Measurements from ENCODE around the gene TCAIM.
"Not testable (repeated sequence)": the region's sequence is repeated elsewhere in the genome, so short reads cannot be mapped to it uniquely, and the experiment has no call there.

The TCAIM gene

GRCh38 chr3:44348993-44349392 is 10.4 kb downstream of the TCAIM start:
- no peak for DNase-seq

GRCh38 chr3:44353355-44353924 is 14.9 kb downstream of the TCAIM start:
- DNase-seq: no peak

DNA sequence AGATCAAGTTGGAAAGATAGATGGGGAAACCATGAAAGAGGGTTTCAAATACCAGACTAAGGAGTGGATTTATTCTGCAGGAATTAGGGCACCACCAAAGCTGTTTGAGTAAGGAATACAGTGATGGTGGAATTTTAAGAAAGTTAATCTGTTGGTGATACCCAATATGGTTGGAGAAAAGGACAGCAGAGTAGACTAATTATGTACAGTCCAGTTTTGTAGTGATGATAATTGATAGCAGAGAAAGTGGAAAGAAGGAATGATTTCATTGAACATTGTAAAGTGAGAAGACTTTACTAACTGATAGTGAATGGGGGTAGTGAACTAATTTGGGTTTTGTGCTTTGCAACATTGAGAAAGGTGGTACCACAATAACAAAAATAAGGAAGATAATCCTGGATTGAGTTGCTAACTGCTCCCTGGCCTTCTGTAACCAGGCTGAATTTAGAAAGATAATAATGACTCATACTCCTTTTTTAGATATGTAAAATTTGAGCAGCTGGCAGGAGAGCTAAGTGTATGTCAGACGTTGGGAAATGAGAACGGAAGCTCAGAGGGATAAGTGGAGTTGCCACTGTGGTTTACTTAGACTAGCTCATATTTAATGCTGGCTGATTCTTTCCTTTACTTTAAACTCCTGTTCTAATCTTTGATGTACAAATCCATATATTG is 16.9 kb downstream of the TCAIM start:
- no peak for DNase-seq

- no peak for DNase-seq
Observed at GRCh38 chr3:44359146-44359751, 20.7 kb downstream of the TCAIM start.

GRCh38 chr3:44363591-44363990 is 25.0 kb downstream of the TCAIM start:
- DNase-seq: no peak

DNA sequence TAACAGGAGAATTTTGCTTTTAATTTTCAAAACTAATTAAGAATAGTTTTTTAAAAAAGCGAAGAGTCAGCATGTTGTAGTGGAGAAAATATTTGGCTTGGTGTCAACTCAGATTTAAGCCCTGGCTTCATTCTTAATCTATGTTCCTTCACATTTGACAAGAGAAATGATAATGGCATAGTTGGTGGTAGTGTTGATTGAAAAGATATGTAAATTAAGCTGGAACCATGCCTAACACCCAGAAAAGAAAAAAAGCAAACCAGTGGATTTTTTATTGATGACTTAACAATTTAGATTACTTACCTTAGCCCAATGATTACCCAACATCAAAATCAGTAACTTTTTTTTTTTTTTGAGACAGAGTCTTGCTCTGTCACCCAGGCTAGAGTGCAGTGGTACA is 27.4 kb downstream of the TCAIM start:
- no peak for DNase-seq

DNA sequence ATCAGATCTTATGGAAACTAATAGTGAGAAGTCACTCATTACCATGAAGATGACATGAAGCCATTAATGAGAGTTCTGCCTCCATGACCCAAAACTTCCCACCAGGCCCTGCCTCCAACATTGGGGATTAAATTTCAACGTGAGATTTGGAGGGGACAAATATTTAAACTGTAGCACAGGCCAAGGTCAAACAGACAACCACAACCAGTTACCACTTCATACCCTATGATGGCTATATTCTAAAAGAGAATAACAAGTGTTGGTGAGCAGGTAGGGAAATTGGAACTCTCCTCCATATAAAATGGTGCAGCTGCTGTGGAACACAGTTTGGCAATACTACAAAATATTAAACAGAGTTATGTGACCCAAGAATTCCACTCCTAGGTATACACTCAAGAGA is 36.9 kb downstream of the TCAIM start:
- no peak for DNase-seq

DNA sequence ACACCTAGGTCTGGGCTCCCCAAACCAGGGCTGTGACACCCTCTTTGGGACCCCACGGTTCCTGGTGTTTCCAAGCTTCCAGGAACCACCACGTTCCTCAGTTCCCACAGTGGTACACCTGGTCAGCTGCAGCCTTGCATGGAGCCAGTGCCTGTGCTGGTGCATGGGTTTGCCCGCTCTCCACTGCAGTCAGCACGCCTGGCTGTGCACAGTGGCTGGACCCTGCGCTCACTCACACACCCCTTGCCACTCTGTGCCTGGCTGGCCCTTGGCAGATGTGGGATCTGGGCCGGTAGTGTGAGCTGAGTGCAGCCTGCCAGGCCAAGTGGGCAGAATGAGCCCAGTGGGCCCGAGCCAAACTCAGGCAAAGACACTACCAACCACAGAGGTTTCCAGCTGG is 48.8 kb downstream of the TCAIM start:
- no peak for DNase-seq

DNA sequence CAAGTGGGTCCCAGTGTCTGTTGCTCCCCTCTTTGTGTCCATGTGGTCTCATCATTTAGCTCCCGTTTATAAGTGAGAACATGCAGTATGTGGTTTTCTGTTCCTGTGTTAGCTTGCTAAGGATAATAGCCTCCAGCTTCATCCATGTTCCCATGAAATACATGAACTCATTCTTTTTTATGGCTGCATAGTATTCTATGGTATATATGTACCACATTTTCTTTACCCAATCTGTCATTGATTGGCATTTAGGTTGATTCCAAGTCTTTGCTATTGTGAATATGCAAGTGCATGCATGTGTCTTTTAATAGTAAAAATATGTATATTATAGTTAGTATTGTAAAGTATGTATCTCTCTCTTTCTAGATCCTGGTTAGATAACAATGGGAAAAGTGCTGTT is 53.9 kb downstream of the TCAIM start:
- no peak for DNase-seq

DNA sequence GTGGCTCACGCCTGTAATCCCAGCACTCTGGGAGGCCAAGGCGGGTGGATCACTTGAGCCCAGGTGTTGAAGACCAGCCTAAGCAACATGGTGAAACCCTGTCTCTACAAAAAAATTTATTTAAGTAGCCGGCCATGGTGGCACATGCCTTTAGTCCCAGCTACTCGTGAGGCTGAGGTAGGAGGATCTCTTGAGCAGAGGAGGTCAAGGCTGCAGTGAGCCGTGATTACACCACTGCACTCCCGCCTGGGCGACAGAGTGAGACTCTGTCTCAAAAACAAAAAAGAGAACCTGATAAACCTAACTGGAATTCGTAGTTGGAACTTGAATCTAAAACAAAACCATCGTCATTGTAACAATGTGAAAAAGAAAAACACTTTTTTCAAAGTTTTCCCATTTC is 57.1 kb downstream of the TCAIM start:
- DNase-seq: no peak

DNA sequence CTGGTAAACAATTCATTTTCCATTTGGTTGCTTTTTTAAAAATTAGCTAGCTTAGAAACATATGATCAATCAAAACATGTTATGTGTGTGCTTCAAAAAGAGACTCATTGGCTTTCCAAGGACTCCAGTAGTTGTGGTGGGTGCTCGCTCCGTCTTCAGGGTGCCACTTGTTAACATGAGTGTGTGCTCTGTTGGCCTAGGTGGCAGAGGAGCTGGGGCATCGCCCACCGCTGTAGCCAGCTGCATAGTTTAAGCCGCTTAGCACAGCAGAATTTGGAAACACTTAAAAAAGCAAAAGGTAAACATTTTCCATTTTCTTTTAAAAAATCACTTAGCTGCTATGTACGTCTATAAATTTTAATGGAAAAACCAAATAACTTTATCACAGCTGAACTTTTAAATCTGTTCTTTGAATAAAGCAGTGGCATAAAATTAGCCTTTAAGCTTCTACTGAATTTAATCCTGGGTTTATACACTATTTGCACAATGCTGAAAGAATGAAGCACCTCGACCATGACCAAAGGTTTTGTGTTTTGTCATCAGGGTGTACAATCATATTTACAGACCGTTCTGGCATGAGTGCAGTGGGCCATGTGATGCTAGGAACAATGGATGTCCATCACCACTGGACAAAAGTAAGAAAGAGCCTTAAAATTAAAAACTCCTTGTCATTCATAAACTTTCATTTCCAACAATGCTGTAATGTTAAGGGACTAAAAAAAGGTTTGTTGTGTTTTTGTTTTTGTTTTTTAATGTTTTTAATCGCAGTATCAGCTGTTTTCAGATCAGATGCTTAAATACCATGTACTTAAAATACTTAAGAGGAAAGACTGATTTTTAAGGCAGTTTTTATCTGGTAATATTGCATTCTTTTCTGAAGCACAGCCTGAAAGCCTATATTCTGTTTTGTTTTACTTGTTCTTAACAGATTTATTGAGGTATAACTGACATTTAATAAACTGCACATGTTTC is 57.9 kb downstream of the TCAIM start:
- no peak for DNase-seq

GRCh38 chr3:44398271-44398670 is 59.7 kb downstream of the TCAIM start:
- DNase-seq: not testable (repeated sequence)

DNA sequence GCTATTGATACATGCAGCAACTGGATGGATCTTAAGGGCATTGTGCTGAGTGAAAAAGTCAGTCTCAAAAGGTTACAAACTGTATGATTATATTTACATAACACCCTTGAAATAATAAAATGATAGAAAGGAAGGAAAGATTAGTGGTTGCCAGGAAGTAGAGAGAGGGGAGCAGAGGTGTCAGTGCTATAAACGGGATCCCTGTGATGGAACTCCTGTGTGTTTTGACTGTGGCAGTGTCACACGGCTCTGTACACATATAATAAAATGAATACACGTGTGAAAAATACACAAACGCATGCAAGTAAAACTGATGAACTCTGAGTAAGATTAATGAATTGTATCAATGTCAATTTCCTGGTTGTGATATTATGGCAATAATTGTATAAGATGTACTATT is 60.3 kb downstream of the TCAIM start:
- no peak for DNase-seq

DNA sequence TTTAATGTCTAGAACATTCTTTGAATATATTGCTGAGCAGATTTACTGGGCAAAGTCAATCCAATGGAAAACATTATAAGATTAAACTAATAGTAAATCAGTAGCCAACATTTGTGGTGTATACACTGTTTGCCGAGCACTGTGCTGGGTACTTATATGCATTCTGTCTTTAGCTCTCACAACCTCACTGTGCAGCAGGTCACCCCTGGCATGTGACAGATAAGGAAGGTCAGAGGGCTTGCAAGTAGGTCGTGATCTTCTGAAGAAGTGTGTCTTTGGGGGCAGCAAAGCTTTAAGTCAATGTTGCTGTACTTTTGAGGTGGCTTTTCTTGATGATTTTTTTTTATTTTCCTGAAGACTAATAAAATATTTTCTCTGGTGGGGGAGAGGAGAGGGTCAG is 62.2 kb downstream of the TCAIM start:
- DNase-seq: no peak

DNA sequence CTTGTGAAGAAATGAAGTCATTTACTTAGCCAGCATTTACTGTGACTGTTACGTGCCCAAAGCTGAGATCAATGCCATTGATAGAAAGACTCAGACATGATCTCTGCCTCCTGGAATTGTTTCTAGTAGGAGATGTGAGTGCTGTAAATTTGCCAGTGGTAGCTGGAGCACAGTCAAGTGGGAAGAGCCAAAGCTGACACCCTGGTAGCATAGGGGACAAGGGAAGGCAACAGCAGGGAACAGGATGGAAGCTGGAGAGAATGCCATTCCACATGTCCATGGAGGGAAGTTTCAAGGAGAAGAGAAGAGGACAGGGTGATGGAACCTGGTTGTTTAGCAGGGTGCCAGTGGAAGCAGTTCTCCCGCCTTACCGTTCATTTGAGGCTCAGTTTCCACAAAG is 64.0 kb downstream of the TCAIM start:
- DNase-seq: no peak

GRCh38 chr3:44409640-44410410 is 71.3 kb downstream of the TCAIM start:
- DNase-seq: no peak

GRCh38 chr3:44411031-44411645 is 72.6 kb downstream of the TCAIM start:
- DNase-seq: no peak

DNA sequence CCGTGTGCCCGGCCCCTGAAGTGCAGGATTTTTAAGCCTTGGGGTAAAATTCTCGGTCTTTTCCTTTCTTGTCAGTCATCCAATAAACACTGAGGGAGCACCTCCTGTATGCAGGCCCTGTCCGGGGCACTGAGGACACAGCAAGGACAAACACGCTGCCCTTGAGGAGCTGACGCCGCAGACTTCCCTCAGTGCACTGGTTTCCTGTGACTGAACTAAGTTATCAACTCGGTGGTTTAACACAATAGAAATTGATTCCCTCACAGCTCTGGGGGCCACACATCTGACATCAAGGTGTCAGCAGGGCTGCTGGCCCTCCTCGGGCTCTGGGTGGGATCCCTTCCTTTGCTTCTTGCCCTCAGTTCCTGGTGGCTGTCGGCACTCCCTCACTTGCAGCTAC is 73.8 kb downstream of the TCAIM start:
- DNase-seq: no peak

- no peak for DNase-seq
Observed at GRCh38 chr3:44414517-44415090, 76.0 kb downstream of the TCAIM start.

- DNase-seq: no peak
Observed at GRCh38 chr3:44415421-44415820, 76.9 kb downstream of the TCAIM start.
